OCI-LY7 (cell line): ENCODE results near the gene TIMM10. TPM values are rescaled to one million over a fixed set of nuclear protein-coding genes. Genes with fewer than 3 reads are reported as not detected.
A peak's percentile ranks its signal among the peaks of the same experiment; 100 is the strongest.

Source experiments
- BruUV-seq: library from RNA; stranded (reverse); fragments of 400-500 nt; replicated peaks from 2 replicates; lab custom pipeline; 2021; lab: Mats Ljungman, UMichigan
- CTCF ChIA-PET: fragments of 300-600 bp; sonication (Branson Sonifier 250); formaldehyde crosslinking; loops from one replicate; lab custom pipeline; 2022; ENCODE audit warnings: antibody characterized with exemption; ENCODE audit not compliant: unreplicated experiment; lab: Charles Lee
- POLR2A ChIA-PET: fragments of 300-600 bp; sonication (Branson Sonifier 250); formaldehyde crosslinking; loops from one replicate; lab custom pipeline; 2022; ENCODE audit warnings: antibody characterized with exemption; lab: Charles Lee
- DNase-seq: peaks from one replicate; pipeline ENCODE4 v3.0.0-alpha.2; 2015; ENCODE audit warnings: low spot score
- H2AFZ ChIP-seq: fragments of 200-600 bp; sonication (generic), shearing (Covaris generic); 2 replicates; pipeline ENCODE4 v1.6.1; 2014; ENCODE audit warnings: mild to moderate bottlenecking, antibody characterized with exemption, low read length, moderate library complexity
- H3K27ac ChIP-seq: fragments of 200-600 bp; sonication (generic); 2 replicates; pipeline ENCODE4 v1.5.1; 2014; ENCODE audit warnings: mixed run types, low read depth, mild to moderate bottlenecking, moderate library complexity, low read length, inconsistent platforms; ENCODE audit not compliant: poor library complexity, severe bottlenecking
- H3K36me3 ChIP-seq: fragments of 200-600 bp; sonication (generic); 2 replicates; pipeline ENCODE4 v1.6.1; 2014; ENCODE audit warnings: mild to moderate bottlenecking, antibody characterized with exemption, low read length, moderate library complexity, mixed read lengths; ENCODE audit not compliant: insufficient read depth
- H3K4me1 ChIP-seq: fragments of 200-600 bp; sonication (generic); 2 replicates; pipeline ENCODE4 v1.5.1; 2014; ENCODE audit warnings: mild to moderate bottlenecking, low read length; ENCODE audit not compliant: insufficient read depth, poor library complexity, severe bottlenecking
- H3K4me2 ChIP-seq: fragments of 200-600 bp; sonication (generic); 2 replicates; pipeline ENCODE4 v1.6.1; 2014; ENCODE audit warnings: mild to moderate bottlenecking, low read length
- H3K4me3 ChIP-seq: fragments of 200-600 bp; sonication (generic); 2 replicates; pipeline ENCODE4 v1.5.1; 2014; ENCODE audit warnings: mild to moderate bottlenecking, low read depth, low read length; ENCODE audit not compliant: poor library complexity, severe bottlenecking
- H3K79me2 ChIP-seq: fragments of 200-600 bp; sonication (generic); 2 replicates; pipeline ENCODE4 v1.6.1; 2016; ENCODE audit warnings: low read depth, mild to moderate bottlenecking, low read length, moderate library complexity, mixed read lengths; ENCODE audit not compliant: insufficient read depth
- H3K9me2 ChIP-seq: fragments of 200-600 bp; sonication (generic); 2 replicates; pipeline ENCODE4 v1.6.1; 2016; ENCODE audit warnings: mild to moderate bottlenecking, low read length, mixed read lengths; ENCODE audit not compliant: insufficient read depth
- H3K9me3 ChIP-seq: fragments of 200-600 bp; sonication (generic); 2 replicates; pipeline ENCODE4 v1.6.1; 2014; ENCODE audit warnings: mild to moderate bottlenecking, mixed run types, low read length, mixed read lengths
- H4K20me1 ChIP-seq: fragments of 200-600 bp; sonication (generic); 2 replicates; pipeline ENCODE4 v1.6.1; 2014; ENCODE audit warnings: mild to moderate bottlenecking, antibody characterized with exemption, low read length, moderate library complexity, mixed read lengths; ENCODE audit not compliant: insufficient read depth
- EZH2phosphoT487 ChIP-seq: fragments of 200-600 bp; sonication (generic); IDR thresholded peaks from 2 replicates; pipeline ENCODE4 v1.6.1; 2018; ENCODE audit warnings: low read depth, borderline replicate concordance, mild to moderate bottlenecking, mixed run types, antibody characterized with exemption, low read length, moderate library complexity, mixed read lengths
- intact Hi-C: fragments of 100-400 bp; cut with micrococcal nuclease; formaldehyde crosslinking; loops from one replicate; pipeline ENCODE4 v1.10.0; 2022; ENCODE audit not compliant: unreplicated experiment
- total RNA-seq, 2 experiments: library from RNA; depleted of rRNA in 1 of 2; stranded (reverse); fragments of >200 nt in 1 of 2; shearing (Covaris generic) in 1 of 2; gene quantifications; 2 replicates each; pipeline ENCODE4 v1.2.3, GENCODE V29; 2014 to 2022
- TF ChIP-seq, protein P1 (sequence below): fragments of 200-600 bp; sonication (generic); conservative IDR thresholded peaks from 2 replicates; pipeline ENCODE4 v1.5.1; 2014; ENCODE audit warnings: mild to moderate bottlenecking, antibody characterized with exemption, low read length, moderate library complexity, mixed read lengths

Gene TIMM10
- total RNA-seq, 2 experiments from 2014 or later = 163 to 258 TPM

DNA sequence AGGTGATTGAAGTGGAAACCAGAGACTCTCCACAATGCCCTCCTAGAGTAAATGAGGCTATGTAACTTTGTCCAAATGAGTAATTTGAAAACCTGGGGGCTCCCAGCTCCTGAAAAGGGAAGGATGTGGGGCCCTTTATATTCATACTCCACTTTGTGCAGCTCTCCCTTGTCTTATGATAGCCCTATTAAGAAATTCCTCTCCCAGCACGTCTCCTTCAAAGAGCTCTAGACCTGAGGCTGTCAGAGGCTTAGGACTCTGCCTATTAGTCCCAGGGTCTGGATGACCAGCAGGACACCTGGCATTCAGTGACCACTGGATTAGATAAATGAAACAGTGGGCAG lies 17.1 kb downstream of the TIMM10 start:
- ChIA-PET POLR2A (interaction anchor here (0.9 to 5.9 kb wide), 7 partner anchors 9 to 87 kb away, joined by 3 to 64 read pairs (median 5); partner anchors contain the start of genes SLC43A3 and TIMM10), CTCF (interaction anchor here (1.1 to 5.2 kb wide), 3 partner anchors 14 to 20 kb away, joined by 8 to 21 read pairs (median 10); no protein-coding TSS in a partner anchor)
- no peak for DNase-seq
- H3K4me2 ChIP-seq = peak overlapping the region; percentile 87
- H4K20me1 ChIP-seq = no peaks in the 10 kb centered on the region
- peaks cover 22% of the 10 kb centered on the region for H3K36me3 ChIP-seq
- H3K27ac ChIP-seq = peak overlapping the region; percentile 65
- intact Hi-C loops = loop anchor here (5.0 to 10.0 kb wide), 2 partner anchors 154 to 1581 kb away; partner anchors contain the start of gene ZDHHC5
- peaks cover 40% of the 10 kb centered on the region; the same call in 1 of the 2 replicates for H3K79me2 ChIP-seq
- peak overlapping the region; percentile 91 for H3K4me3 ChIP-seq
- peaks cover 43% of the 10 kb centered on the region for H3K4me1 ChIP-seq
- H2AFZ ChIP-seq = no peak overlapping the region
- no peaks in the 10 kb centered on the region for H3K9me2 ChIP-seq
- H3K9me3 ChIP-seq = no peaks in the 10 kb centered on the region
- TF ChIP-seq, protein P1, sequence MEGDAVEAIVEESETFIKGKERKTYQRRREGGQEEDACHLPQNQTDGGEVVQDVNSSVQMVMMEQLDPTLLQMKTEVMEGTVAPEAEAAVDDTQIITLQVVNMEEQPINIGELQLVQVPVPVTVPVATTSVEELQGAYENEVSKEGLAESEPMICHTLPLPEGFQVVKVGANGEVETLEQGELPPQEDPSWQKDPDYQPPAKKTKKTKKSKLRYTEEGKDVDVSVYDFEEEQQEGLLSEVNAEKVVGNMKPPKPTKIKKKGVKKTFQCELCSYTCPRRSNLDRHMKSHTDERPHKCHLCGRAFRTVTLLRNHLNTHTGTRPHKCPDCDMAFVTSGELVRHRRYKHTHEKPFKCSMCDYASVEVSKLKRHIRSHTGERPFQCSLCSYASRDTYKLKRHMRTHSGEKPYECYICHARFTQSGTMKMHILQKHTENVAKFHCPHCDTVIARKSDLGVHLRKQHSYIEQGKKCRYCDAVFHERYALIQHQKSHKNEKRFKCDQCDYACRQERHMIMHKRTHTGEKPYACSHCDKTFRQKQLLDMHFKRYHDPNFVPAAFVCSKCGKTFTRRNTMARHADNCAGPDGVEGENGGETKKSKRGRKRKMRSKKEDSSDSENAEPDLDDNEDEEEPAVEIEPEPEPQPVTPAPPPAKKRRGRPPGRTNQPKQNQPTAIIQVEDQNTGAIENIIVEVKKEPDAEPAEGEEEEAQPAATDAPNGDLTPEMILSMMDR = no peak
- TF ChIP-seq EZH2phosphoT487 = no peak
- BruUV-seq = TSS peak; percentile 54

DNA sequence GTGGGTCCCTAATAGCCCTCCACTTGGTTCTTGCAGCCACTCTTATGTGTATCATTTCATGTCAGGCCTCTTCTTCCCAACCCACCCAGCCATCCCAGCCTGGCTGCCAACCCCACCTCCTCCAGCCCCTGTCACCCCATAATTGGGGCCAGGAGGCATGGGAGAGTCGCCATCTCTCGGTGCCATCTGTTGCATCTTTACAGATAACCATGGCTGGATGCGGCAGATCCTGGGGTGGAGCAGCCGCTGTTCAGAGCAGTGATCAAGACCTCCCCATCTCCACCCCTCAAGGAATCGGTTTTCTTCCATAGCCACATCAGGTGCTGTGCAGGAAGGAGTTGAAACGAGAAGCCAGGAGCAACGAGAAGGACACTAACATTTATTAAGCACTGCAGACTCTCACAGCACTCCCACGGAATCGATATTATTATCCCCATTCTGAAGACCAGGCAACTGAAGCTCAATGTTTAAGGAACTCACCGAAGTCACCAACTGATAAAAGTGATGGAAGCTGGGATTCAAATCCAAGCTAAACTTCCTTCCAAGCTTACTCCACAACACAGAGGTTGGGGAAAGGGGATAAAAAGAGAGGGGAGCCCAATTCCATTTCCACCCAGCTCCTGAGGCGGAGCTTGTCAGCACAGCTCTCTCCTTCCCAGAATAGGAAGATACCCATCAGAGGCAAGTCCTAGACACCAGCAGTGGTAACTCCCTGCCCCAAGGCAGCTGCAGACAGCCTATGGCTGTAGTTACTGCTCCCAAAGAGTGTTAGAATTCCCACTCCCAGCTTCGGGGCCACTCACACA lies 17.7 kb downstream of the TIMM10 start:
- Histone ChIP-seq H3K4me1 (peaks cover 43% of the 10 kb centered on the region), H3K27ac (peak overlapping the region; percentile 65), H4K20me1 (no peaks in the 10 kb centered on the region), H3K9me2 (no peaks in the 10 kb centered on the region), H3K9me3 (no peaks in the 10 kb centered on the region), H3K79me2 (peaks cover 40% of the 10 kb centered on the region; the same call in 1 of the 2 replicates), H3K4me2 (peak overlapping the region; percentile 87), H2AFZ (no peak overlapping the region), H3K4me3 (peak overlapping the region; percentile 91), H3K36me3 (peaks cover 28% of the 10 kb centered on the region)
- intact Hi-C loops = loop anchor here (1.0 to 10.0 kb wide), 3 partner anchors 20 to 1582 kb away; partner anchors contain the start of gene ZDHHC5
- no peak for DNase-seq
- ChIA-PET CTCF (interaction anchor here (1.1 to 5.2 kb wide), 2 partner anchors 15 to 20 kb away, joined by 10 to 21 read pairs; no protein-coding TSS in a partner anchor), POLR2A (interaction anchor here (0.7 to 5.9 kb wide), 8 partner anchors 9 to 86 kb away, joined by 3 to 64 read pairs (median 4); partner anchors contain the start of genes SLC43A3, TIMM10 and UBE2L6)
- BruUV-seq = no TSS peak
- TF ChIP-seq, protein P1 = no peak
- no peak for TF ChIP-seq EZH2phosphoT487
